ENCODE measurements around the gene CRACR2A.

The CRACR2A gene

DNA sequence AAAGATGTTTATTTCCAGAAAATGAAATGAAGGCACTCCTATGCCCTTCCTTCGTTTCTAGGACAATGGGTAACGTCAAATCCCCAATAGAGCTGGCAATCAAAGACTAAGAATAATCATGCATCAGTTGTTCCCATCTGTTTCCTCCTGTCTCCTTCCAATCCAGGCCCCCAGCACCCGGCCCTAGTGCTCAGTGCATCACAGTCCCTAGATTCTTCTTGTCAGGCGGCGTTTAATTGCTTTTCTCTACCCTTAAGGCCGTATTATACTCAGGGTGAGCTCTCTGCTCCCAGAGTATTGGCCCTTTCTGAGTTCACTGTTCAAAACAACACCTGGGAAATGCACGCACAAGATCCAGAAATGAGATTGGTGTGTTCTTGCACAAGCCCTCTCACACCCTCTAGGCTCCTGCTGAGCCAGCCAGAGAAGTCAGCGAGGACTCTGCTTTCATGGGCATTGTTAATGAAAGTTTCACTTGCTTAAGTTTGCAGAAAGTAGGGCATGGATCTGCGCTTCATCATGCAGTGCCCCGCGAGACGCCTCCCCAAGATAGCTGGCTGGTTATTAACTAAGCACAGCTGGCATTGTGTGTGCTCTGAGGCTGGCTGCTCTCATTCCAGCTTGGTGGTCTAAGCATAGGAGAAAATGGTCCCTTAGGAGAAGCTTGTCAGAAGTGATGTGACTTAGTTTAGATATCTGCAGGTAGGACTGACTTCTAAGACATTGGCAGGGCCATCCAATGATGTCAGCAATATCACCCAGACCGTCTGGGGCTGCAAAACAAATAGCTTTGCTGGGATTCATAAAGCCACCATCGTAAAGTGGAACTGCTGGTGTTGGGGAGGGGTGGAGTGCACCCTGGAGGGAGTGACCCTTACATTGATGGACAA is 28.7 kb downstream of the CRACR2A start:
- no peak for DNase-seq (ENCODE audit: low read depth)

DNA sequence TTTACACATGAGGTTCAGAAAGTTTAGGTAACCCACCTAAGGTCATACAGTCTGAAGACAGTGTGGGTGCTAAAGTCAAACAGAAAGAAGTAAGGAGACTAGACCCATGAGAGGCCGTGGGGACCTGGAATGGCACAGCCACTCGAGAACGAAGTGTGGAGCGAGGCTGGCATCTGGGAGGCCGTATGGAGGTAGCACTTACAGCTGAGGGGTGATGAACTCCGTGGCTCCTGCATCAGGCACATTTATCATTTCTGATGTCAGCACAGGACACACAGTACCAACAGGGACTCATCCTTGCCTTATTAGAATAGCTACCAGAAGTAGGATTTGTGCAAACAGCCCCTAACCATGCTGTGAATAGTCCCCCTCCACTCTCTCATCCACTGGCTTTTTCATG is 30.5 kb downstream of the CRACR2A start:
- no peak for DNase-seq (ENCODE audit: low read depth)

DNA sequence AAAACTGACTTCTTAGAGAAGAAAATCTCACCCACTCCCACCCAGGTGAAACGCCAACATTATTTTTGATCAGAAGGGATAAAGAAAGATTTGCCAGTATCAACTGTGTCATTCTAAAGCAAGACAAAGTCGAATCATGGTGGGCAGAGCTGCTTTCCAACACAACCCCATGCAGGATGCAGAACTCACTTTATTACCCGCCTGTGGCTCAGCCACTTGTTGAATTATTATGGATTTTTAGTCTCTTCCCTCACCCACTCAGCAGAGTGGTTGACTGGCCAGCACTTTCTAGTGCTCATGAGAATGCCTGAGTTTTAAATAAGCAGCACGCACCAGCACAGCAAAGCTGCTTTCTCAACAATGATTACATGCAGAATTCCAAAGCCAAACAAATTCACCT is 32.1 kb downstream of the CRACR2A start:
- no peak for DNase-seq (ENCODE audit: low read depth)

DNA sequence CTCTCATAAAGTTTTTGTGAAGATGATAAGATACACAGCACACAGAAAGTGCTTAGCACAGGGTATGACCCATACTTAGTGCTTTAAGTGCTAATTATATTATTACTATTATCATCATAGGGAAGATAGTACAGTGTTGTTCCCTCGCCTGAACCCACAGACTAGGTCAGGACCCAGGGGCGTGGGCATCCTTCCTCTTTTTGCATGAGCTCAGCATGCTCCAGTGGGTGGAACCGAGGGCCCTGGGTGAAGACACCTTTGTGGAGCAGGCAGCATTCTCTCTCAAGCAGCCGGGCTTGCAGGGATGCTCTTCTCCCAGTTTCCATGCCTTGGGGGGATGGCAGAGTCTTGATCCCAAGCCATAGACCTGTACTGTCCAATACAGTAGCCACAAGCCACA is 34.8 kb downstream of the CRACR2A start:
- DNase-seq (ENCODE audit: low read depth): no peak

DNA sequence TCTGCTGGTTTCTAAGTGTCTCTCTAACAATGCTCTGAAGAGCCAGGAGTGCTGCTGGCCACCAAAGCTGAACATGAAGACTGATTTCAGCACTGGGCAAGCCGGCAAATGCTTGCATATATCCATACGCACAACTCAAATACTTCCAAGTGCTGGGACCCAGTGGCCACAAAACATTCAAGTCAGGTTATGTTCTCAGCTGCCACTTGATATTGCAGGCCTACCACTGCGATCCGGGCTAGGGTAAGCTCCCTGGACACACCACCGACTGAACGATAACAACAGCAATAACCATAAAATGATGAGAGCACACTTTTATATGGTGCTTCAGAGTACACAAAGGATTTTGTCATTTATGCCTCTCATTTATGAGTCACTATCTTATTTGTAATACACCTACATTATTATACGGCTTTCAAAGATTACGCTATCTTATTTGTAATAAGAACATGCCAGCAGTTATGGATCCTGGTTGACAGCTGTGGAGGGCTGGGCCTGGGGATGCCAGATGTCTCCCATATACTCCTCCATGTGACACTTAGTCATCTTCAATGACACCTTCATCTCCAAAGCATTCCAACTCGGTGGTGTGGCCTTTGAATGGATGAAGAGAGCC is 35.5 kb downstream of the CRACR2A start:
- DNase-seq (ENCODE audit: low read depth): no peak

DNA sequence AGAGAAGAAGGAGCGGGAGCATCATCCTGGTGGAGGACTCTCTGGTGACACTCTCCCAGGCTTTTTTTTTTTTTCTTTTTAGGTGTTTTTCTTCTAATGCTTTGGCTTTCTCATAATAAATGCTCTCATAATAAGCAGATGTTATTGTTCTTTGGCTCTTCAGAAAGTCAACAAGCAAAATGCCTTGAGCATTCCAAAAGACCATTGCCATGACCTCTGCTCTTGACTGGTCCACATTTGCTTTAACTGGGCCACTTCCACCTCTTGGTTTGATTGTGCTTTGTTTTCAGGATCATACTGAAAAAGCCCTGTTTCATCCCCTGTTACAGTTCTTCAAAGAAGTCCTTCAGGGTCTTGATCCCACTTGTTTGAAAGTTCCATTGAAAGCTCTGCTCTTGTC is 36.9 kb downstream of the CRACR2A start:
- DNase-seq (ENCODE audit: low read depth): no peak

DNA sequence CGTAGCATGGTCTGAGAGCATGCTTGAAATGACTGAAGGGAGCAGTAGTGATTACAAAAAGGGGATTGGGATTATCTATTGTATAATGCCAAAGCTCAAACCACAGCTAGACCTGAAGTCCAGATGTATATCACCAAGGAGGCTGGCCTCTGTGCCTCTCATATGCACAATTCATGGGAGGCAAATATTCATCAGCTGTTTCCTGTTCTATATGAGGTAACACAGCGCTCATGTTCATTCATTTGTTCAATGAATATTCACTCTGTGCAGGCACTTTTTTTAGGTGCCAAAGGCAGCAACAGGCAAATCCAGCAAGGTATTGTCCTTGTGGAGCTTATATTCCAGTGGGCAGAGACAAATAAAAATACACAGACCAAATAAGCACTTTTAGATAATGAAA is 39.0 kb downstream of the CRACR2A start:
- no peak for DNase-seq (ENCODE audit: low read depth)

DNA sequence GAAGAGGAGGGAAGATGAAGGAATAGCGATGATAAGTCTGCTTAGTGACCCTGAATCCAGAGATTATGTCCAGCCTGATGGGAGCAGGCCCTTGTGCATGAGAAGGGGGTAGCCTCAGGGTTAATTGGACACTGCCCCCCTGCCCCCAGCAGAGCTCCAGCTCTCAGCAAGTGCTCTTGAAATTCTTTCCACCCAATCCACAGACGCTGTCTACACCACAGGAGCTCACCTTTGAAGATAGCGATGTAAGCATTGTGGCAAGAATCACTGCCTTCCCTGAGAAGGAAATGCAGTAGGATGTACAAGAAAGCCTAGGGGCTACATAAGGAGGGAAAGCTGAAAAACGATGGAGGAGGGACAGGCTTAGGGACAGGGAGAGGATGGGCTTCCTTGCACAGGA is 39.4 kb downstream of the CRACR2A start:
- no peak for DNase-seq (ENCODE audit: low read depth)

DNA sequence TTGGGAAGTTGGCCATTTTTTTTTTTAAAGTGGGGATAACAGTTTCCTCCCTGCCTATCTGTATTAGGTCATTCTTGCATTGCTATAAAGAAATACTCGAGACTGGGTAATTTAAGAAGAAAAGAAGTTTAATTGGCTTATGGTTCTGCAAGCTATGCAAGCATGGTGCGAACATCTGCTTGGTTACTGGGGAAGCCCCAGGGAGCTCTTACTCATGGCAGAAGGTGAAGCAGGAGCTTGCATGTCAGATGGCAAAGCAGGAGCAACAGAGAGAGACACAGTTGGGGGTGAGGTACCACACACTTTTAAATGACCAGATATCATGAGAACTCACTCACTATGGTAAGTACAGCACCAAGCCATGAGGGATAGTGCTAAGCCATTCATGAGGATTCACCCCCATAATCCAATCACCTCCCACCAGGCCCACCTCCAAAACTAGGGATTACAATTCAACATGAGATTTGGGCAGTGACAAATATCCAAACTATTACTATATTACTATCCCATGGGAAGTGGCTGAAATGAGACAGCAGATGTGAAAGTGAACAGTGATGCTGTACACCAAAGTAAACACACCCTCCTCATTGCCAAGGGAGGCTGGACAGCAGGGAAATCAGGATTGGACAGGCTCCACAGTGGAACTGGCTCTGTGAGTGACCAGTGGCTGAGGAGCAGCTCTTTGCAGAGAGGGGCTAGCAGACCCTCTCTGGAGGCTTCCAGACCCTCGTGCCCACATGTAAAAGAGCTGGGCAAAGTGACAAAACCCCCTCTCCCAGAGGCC is 40.5 kb downstream of the CRACR2A start:
- DNase-seq (ENCODE audit: low read depth): peak; percentile 8

DNA sequence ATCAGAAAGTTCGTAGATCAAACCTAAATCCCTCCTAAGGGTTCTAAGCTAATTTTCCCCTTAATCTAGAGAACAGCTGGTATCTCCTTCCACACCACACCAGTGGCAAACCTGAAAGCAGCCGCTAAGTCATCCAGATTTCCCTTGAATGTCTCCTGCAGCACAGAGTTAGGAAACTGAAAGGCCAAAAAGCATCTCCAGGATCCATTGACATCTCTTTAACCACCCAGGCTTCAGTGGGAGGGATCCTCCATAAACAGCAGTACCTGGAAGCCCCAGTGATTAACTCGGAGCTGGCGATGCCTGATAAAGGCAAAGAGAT is 47.6 kb downstream of the CRACR2A start:
- DNase-seq (ENCODE audit: low read depth): no peak

DNA sequence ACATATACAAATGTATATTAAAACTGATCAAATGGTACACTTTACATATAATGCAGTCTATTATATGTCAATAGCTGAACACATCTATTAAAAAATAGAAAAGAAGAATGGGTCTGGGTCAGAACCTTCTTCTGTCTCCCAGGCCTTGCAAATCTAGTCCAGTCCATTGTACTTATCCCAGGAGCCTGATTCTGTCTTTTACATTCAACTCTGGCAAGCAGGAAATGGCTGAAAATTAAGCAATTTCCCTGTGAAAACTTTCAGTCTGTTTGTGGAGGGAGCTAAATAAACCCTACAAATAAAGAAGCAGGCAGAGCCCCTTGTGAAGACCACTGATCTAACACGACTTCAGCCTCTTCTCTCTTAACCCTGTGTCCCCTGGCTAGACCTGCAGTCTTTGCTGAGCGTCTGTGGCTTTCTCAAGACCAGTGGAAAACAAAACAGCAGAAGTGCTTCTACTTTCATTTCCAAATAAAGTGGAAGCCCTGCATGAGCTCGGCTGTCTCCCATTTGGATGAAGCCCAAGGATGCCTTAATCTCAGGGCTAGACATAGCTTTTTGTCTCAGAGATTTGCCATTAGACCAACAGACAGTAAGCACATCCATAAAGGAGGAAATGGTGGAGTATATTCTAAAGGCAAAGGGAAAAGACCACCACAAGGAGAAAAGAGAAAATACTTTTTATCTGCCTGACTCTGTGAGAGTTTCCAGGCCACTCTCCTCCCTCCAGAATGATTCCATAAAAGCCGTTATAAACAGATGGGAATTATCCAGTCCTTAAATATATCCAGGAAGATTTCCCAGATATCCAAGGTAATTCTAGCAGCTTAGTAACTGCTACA is 48.2 kb downstream of the CRACR2A start:
- DNase-seq (ENCODE audit: low read depth): peak; percentile 40

DNA sequence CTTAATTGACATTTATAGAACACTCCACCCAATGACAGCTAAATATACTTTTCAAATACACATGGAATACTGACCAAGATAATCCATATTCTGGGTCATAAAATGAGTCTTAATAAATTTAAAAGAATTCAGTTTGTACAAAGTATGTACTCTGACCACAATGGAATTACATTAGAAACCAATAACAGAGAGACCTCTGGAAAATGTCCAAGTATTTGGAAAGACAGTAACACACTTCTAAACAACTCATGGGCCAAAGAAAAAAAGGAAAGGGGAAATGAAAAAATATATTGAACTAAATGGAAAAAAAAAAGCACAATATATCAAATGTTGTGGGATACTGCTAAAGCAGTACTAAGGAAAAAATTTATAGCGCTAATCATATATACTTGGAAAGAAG is 52.0 kb downstream of the CRACR2A start:
- DNase-seq (ENCODE audit: low read depth): peak; percentile 18

DNA sequence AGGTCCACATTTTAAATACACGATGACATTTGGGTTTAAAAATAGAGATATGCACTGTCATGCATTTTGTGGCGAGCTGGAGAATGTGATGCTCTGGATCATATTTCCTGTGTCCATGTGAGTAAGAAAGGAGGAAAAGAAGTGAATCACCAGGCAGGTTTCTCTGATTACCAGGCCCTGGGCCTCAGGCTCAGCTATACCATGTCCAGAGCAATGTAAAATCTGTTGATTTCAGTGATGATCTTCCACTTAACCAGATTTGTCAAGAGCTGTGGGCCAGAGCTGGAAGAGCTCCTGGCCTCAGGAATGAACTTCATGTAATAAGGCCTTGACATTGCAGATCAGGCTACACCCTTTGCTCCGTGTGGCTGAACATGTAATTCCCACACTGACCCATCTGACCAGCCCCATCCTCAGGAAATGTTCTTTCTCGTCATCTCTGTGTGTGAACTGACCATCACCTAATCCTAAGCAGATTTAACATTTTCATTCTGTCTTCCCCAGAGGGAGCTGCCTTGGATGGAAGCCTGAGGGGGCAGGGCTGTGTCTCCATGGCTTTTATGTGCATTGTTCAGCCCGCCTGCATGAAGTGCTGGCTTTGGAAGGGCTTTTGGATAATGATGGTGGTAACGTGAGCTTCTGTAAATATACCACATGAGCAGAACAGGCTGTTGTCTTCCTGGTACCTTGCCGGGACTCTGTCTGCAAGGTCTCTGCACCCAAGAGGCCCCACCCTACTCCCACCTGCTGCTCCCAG is 54.5 kb downstream of the CRACR2A start:
- peak; percentile 94 for DNase-seq (ENCODE audit: low read depth)

DNA sequence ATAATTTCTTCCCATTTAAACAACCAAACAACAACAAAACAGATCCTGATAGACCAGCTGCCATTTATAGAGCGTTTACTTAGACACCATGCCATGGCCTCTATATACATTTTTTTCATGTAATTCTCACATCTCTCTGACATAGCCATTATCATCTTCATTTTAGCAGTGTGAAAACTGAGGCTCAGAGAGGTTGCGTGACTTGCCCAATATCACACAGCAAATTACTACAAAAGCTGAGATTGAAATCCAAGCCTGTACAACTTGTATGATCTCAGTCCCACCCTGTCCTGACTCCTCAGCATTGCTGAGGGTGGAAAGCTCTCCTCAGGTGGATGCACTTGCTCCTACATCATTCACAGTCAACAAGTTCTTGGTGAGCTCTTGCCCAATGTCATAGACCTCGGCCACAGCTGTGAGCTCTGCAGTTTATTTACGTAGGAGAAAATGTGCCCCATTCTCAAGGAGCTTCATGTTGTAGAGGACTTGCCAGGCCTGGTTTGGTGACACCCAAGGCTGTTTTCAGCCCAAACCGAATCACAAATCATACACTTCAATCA is 55.5 kb downstream of the CRACR2A start:
- no peak for DNase-seq (ENCODE audit: low read depth)

DNA sequence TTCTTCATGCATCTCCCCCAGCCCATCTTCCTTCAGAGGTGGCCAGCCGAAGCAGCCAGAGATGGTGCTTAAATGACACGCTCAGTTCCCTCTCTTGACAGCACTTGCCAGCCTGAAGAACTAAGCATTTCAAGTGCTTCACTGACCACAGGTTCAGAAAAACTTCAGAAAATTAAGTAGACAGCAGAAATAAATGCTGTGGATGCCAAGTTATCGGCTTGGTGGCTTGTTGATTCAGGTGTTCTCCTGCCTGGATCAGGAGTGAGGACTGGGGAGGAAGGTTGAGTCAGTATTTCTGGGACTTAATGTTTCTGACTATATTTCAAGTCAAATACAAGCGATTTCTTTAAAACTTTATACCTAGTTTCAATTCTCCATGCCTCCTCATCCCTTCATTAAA is 58.2 kb downstream of the CRACR2A start:
- no peak for DNase-seq (ENCODE audit: low read depth)

DNA sequence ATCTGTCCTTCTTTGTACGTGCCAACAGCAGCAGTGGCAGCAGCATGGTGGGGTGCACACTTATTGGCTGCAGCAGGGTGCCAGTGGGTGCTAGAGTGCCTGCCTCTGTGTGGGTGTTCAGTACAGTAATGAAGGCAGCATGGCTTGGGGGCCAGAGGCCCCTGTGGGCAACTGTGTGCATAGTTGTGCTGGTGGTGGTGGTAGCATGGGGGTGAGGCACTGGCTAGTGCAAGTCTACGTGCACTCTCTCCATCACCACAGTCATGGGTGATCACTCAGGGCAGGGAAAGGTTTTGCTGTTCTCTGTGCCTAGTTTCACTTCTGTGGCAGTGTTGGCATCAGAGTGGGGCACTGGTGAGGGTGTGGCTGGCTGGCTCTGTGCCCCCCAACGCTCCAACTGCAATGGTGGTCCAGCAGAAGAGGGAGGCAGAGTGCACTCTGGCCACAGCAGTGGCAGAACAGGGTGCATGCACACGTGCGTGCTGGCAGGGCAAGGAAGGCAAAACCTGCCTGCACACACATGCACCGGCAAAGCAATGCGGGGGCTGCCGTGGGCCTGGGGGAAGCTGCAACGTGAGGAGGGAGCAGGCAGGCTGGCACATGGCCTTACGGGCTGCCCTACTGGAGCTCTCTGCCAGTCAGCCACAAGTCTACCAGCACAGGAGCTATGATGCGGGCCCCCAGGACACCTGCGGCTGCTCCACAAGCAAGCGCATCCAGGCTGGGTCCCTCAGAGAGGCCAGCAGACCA is 60.1 kb downstream of the CRACR2A start:
- no peak for DNase-seq (ENCODE audit: low read depth)

DNA sequence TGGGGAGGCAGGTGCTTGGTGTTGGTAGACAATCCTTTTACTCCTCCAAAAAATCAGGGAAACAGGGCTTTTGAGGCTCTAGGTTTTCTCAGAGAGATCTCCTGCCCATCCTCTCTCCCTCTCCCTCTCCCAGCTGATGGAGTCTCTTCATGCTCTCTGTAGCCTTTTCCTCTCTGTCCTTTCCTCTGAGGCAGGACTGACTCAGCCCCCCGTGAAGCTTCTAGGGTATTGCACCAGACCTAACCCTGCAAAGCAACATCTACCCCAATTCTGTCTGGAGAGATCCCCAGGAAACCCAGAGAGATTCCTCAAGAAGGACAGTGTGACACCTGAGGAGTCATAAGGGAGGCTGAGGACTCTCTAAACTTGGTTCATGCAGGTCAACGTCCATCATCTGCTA is 66.4 kb downstream of the CRACR2A start:
- DNase-seq (ENCODE audit: low read depth): no peak

DNA sequence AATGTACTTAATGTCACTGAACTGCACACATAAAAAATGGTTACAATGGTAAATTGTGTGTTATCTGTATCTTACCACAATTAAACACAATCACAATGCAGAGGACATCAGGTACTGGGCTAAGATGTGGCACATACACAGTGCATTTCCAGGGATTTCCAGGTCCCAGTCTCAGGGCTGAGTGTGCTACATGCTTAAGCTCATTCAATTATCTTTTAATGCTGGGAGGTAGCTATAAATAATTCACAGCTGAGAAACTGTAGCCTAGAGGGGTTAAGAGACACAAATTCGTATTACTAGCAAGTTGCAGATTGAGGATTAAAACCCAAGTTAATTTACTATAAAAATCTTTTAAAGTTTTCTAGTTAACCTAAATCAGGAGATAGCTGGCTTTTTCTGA is 67.1 kb downstream of the CRACR2A start:
- no peak for DNase-seq (ENCODE audit: low read depth)

DNA sequence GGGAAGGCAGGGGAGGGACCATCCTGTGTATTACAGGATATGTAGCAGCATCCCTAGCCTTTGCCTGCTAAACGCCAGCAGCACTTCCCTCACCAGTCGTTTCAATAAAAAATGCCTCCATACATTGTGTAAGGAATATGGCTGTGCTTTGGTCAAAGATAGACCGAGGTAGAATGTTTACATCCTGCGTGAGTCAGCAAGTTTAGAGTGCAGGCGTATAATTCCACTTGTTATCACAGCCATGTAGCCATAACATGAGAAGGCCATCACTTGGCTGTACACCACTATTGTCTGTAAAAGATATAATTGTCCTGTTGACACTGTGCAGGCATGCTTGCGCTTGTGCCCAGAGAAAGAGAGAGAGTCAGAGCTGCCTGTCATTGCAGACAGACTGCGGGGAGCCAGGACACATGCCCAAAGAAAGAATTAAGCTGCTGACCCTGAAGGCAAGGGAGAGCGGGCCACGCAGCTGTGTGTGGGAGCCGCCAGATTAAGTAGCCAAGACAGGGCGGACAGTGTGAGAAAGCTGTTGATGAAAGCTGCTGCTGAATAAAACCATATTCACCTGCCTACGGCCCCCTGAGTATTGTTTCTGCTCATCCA is 68.4 kb downstream of the CRACR2A start:
- no peak for DNase-seq (ENCODE audit: low read depth)

DNA sequence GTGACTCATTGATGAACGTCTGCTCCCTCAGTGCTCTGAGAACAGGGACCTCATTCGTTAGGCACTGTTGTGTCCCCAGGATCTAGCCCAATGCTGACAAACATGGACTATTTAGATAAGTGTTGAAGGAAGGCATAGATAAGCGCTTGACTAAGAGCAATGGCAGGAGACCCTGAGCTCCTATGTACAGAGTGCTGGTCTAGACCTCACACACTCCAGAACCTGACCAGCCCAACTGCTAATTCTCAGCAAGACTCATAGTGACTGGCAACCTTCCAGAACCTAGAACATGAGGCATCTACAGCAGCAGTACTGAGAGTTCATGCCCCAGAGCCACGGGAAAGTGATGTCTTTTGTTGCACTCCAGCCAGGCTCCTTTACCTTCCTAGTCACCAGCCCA is 69.2 kb downstream of the CRACR2A start:
- DNase-seq (ENCODE audit: low read depth): peak; percentile 16

All from stromal cell of bone marrow (primary cell).